AML-193 (cell line): ENCODE measurements around the gene TAF1.
"Not testable (repeated sequence)": the region's sequence is repeated elsewhere in the genome, so short reads cannot be mapped to it uniquely, and the experiment has no call there.

ENCODE experiments used
- DNase-seq, 2 experiments: peaks; one replicate each; lab custom pipeline; 2025; lab: John Stamatoyannopoulos, UW

Gene TAF1

GRCh38 chrX:71439420-71439819 lies 73.3 kb downstream of the TAF1 start:
- DNase-seq = no peak

- DNase-seq = no peak
These were observed 73.7 kb downstream of the TAF1 start for GRCh38 chrX:71439896-71440295.

- DNase-seq = no peak
These were observed 74.2 kb downstream of the TAF1 start for GRCh38 chrX:71440401-71440800.

- not testable (repeated sequence) for DNase-seq
These were observed 75.7 kb downstream of the TAF1 start for GRCh38 chrX:71441809-71442208.

DNA sequence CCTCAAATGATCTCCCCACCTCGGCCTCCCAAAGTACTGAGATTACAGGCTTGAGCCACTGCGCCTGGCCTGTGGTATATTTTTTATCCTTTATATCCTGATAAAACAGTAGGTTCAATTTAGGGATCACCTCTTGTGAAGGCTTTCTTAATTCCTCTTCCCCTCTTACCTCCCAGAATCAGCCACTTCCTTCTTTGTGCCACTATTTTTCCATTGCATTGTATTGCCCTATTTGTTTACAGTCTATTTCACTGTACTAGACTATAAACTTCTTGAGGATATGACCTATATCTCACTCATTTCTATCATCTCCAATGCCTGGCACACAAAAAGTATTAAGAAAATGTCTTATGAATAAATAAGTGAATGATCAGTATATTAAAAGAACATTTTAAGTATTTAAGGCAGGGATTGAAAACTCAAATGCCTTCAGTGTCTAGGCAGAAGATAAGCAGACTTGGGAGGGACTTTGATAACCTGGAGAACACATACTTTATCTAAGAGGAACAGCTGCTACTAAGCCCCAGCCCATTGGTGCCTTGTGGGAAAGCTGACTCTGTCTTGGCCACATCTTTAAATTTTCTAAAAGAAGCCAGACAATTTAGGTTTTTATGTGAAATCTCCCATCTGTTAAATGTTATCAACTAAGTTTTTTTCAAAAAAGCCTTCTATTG lies 84.4 kb downstream of the TAF1 start:
- no peak for DNase-seq

DNA sequence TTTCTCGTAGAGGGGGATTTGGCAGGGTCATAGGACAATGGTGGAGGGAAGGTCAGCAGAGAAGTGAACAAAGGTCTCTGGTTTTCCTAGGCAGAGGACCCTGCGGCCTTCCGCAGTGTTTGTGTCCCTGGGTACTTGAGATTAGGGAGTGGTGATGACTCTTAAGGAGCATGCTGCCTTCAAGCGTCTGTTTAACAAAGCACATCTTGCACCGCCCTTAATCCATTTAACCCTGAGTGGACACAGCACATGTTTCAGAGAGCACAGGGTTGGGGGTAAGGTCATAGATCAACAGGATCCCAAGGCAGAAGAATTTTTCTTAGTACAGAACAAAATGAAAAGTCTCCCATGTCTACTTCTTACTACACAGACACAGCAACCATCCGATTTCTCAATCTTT lies 85.4 kb downstream of the TAF1 start:
- not testable (repeated sequence) for DNase-seq

DNA sequence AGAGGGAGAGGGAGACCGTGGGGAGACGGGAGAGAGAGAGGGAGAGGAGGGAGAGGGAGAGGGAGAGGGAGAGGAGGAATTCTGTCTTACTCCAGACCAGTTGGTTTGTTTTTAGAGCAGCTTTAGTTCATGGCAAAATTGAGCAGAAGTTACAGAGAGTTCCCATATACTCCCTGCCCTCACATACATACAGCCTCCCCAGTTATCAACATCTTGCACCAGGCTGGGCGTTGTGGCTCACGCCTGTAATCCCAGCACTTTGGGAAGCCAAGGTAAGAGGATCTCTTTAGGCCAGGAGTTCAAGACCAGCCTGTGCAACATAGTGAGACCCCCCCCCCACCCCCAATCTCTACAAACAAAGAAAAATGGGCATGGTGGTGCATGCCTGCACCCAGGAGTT lies 86.9 kb downstream of the TAF1 start:
- DNase-seq = no peak

DNA sequence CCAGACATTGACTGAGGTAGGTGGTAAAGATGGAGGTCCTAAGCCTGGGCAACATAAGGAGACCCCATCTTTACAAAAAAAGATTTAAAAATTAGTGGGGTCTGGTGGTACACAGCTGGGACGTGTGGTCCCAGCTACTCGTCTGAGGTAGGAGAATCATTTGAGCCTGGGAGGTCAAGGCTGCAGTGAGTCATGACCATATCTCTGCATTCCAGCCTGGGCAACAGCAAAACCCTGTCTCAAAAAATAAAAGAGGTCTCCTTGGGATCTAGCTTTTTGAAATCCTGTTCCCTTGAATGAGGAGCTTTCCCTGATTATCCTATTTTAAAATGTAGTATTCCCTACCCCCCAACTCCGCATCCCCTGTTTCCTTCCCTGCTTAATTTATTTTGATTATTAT lies 88.1 kb downstream of the TAF1 start:
- no peak for DNase-seq

- no peak for DNase-seq
These were observed 92.7 kb downstream of the TAF1 start for GRCh38 chrX:71458866-71459265.

DNA sequence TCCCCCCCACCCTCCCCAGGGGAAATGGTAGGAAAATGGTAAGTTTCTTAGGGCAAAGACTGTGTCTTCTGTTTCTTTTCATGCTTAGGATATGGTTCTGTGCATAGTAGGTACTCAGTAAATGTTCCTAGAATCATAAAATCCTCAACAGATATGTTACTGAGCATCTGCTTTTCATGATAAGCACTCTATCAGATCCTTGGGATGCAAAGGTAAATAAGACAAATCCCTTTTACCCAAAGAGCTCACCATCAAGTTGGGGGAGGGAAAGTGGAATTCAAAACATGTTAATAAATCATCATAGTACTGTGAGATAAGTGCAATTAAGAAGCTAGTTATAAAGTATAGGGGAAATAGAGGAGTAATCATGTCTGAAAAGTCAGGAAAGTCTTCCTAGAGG lies 98.8 kb downstream of the TAF1 start:
- no peak for DNase-seq

DNA sequence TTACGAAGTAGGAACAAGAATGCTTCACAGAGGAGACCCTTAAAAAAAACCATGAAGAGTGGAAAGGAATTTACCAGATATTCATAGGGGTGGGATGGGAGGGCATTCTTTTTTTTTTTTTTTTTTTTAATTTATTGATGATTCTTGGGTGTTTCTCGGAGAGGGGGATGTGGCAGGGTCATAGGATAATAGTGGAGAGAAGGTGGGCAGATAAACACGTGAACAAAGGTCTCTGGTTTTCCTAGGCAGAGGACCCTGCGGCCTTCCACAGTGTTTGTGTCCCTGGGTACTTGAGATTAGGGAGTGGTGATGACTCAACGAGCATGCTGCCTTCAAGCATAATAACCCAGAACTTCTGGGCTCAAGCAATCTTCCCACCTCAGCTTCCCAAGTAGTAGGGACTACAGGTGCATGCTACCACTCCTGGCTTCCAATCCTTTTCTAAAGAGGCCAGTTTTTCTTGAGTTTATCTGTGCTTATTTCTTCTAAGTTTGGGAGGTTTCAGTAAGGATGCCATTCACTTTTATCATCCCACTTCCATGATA lies 100.9 kb downstream of the TAF1 start:
- no peak for DNase-seq

DNA sequence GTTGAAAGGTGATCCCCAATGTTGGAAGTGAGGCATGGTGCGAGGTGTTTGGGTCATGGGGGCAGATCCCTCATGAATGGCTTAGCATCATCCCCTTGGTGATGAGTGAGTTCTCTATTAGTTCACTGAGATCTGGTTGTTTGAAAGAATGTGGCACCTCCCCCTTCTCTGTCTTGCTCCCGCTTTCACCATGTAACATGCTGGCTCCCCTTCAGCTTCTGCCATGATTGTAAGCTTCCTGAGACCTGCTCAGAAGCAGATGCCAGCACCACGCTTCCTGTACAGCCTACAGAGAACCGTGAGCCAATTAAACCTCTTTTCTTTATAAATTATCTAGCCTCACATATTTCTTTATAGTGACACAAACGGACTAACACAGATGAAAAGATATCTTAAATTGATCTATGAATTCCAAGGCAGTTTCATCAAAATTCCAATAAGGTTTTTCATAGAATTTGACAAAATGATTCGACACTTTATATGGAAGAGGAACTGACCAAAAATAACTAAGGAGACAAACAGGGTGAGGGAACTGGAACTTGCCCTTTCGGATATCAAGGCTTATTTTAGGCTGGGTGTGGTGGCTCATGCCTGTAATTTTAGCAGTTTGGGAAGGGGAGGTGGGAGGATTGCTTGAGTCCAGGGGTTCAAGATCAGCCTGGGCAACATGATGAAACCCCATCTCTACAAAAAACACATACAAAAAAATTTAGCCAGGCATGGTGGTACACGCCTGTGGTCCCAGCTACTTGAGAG lies 109.8 kb downstream of the TAF1 start:
- no peak for DNase-seq

GRCh38 chrX:71482228-71482958 lies 116.2 kb downstream of the TAF1 start:
- DNase-seq = no peak

- DNase-seq = no peak
These were observed 121.7 kb downstream of the TAF1 start for GRCh38 chrX:71487814-71488213.

DNA sequence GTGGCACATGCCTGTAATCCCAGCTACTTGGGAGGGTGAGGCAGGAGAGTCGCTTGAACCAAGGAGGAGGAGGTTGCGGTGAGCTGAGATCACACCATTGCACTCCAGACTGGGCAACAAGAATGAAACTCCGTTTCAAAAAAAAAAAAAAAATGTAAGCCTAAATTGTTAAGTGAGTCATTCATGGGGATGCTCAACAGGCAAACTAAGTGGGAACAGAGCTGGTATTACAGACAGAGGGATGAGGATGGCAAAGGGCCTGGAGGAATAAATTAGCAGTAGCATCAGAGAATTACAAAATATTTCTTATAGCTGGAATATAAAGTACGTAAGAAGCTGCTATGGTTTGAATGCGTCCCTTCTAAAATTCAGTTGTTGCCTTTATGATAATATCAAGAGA lies 123.4 kb downstream of the TAF1 start:
- DNase-seq = no peak

- DNase-seq = no peak
These were observed 126.3 kb downstream of the TAF1 start for GRCh38 chrX:71492231-71493065.

DNA sequence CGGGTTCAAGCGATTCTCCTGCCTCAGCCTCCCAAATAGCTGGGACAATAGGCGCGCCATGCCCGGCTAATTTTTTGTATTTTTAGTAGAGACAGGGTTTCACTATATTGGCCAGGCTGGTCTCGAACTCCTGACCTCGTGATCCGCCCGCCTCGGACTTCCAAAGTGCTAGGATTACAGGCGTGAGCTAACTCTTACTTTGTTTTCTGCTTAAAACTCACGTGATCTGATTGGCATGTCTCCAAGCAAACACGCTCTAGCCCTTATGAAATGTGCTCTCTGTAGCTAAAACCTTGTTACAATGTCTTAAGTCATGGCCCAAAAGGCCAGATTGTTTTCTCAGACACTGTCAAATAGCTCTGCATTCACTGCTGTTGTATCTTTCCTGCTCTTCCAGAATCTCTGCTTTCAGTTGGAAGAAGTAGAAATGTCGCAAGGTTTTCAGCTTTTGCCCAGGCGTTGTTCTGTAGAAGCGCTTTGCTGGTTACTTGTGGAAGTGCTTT lies 127.0 kb downstream of the TAF1 start:
- DNase-seq = peak in 1 of 2 experiments; percentile 13

DNA sequence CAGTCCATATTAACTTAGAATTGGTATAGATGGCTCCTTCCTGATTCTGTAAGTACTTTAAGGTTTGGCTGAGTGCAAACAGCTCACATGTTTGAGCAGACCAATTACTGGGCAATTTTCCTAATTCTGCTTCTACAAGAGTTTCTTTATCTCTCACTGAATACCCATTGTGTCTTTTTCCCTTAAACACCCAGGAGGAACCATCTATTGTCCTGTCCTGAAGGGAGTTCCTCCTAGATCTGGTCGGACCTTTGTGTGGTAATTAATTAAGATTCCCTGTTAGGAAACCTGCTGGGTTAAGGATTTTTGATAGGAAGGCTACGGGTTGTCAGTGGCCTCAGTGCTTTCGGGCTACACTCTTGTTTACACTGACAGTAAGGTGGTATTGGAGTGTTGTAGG lies 129.8 kb downstream of the TAF1 start:
- DNase-seq = not testable (repeated sequence)

DNA sequence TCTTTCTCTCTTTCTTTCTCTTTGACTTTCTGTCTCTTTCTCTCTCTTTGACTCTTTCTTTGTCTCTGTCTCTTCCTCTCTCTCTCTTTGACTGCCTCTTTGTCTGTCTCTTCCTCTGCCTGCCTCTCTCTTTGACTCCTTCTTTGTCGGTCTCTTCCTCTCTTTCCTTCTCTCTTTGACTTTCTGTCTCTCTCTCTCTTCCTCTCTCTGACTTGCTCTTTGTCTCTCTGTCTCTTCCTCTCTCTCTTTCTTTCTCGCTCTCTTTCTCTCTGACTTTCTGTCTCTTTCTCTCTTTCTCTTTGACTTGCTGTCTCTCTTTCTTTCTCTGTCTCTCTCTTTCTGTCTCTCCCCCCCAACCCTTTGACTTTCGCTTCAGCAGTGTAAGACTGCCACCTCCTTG lies 130.3 kb downstream of the TAF1 start:
- no peak for DNase-seq

- DNase-seq = not testable (repeated sequence)
These were observed 135.9 kb downstream of the TAF1 start for GRCh38 chrX:71502080-71502479.

GRCh38 chrX:71504346-71504745 lies 138.2 kb downstream of the TAF1 start:
- no peak for DNase-seq

DNA sequence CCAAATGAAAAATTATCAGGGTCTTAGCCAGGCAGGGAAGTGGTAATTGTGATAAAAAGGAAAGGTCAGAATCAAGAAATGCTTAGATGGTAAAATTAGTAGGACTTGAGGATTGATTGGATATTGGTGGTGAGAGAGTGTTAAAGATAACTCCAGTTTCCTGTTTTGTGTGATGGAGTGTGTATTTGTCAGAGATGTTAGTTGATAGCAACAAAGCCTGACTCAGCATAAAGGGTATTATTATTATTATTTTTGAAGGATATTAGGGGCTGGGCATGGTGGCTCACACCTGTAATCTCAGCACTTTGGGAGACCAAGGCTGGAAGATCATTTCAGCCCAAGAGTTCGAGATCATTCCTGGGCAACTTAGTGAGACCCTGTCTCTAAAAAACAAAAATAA lies 143.1 kb downstream of the TAF1 start:
- no peak for DNase-seq
